HEK293 (cell line): ENCODE data around the gene TEKT5.
"Not testable (repeated sequence)": the region's sequence is repeated elsewhere in the genome, so short reads cannot be mapped to it uniquely, and the experiment has no call there.

Experiments used
- CTCF ChIA-PET: fragments of 350-600 bp; formaldehyde crosslinking; extraction: SDS; loops from one replicate; lab custom pipeline; 2021; ENCODE audit warnings: antibody characterized with exemption; lab: Yijun Ruan, JAX
- POLR2A ChIA-PET: fragments of 300-600 bp; formaldehyde crosslinking; extraction: SDS; loops from one replicate; lab custom pipeline; 2020; ENCODE audit warnings: antibody characterized with exemption, inconsistent platforms; lab: Yijun Ruan, JAX
- H3K27ac ChIP-seq: fragments of 200-500 bp; sonication (Bioruptor generic); 2 replicates; pipeline ENCODE4 v1.5.1; 2014; ENCODE audit warnings: low read depth, low read length, control low read depth, inconsistent platforms; ENCODE audit errors: extremely low read depth
- H3K36me3 ChIP-seq, 2 experiments: fragments of 200-500 bp in 1 of 2; sonication (Bioruptor generic) in 1 of 2; 1 replicate in 1 of 2; 2 replicates in 1 of 2; pipeline ENCODE4 v1.5.1; 2014 to 2017; ENCODE audit warnings: inconsistent platforms in 2 of 2, low read length in 2 of 2; ENCODE audit not compliant: control insufficient read depth in 2 of 2, insufficient read depth in 1 of 2
- H3K4me1 ChIP-seq: fragments of 200-500 bp; sonication (Bioruptor generic); 2 replicates; pipeline ENCODE4 v1.5.1; 2014; ENCODE audit warnings: mild to moderate bottlenecking, low read length, inconsistent platforms; ENCODE audit not compliant: control insufficient read depth, insufficient read depth
- H3K4me3 ChIP-seq: 2 replicates; pipeline ENCODE4 v1.5.1; 2011; ENCODE audit warnings: low read depth, mild to moderate bottlenecking, control low read depth, low read length, moderate library complexity
- H3K9me3 ChIP-seq: fragments of 200-500 bp; sonication (Bioruptor generic); 2 replicates; pipeline ENCODE4 v1.5.1; 2014; ENCODE audit warnings: low read depth, low read length, inconsistent platforms; ENCODE audit not compliant: control insufficient read depth, insufficient read depth
- GFI1B ChIP-seq: fragments of 450-650 bp; formaldehyde crosslinking; IDR thresholded peaks from 2 replicates; pipeline ENCODE4 v1.5.1; 2016; ENCODE audit warnings: missing biosample characterization, missing genetic modification characterization
- PRDM10 ChIP-seq: fragments of 450-650 bp; formaldehyde crosslinking; IDR thresholded peaks from 2 replicates; pipeline ENCODE4 v1.5.1; 2016; ENCODE audit warnings: missing biosample characterization, missing genetic modification characterization
- SP2 ChIP-seq: fragments of 450-650 bp; formaldehyde crosslinking; IDR thresholded peaks from 2 replicates; pipeline ENCODE4 v1.5.1; 2016; ENCODE audit warnings: missing biosample characterization, missing genetic modification characterization
- ZBTB20 ChIP-seq: fragments of 450-650 bp; formaldehyde crosslinking; IDR thresholded peaks from 2 replicates; pipeline ENCODE4 v1.5.1; 2016; ENCODE audit warnings: missing biosample characterization, missing genetic modification characterization
- ZNF138 ChIP-seq: fragments of 450-650 bp; formaldehyde crosslinking; IDR thresholded peaks from 2 replicates; pipeline ENCODE4 v1.5.1; 2016; ENCODE audit warnings: missing biosample characterization, missing genetic modification characterization, borderline replicate concordance
- ZNF184 ChIP-seq: fragments of 450-650 bp; IDR thresholded peaks from 2 replicates; pipeline ENCODE4 v1.5.1; 2018; ENCODE audit warnings: missing biosample characterization, mild to moderate bottlenecking, missing genetic modification characterization
- ZNF19 ChIP-seq: fragments of 450-650 bp; formaldehyde crosslinking; IDR thresholded peaks from 2 replicates; pipeline ENCODE4; 2016; ENCODE audit warnings: missing biosample characterization, missing genetic modification characterization, low read depth
- ZNF214 ChIP-seq: fragments of 450-650 bp; formaldehyde crosslinking; IDR thresholded peaks from 2 replicates; pipeline ENCODE4 v1.5.1; 2017; ENCODE audit warnings: missing biosample characterization, mild to moderate bottlenecking, missing genetic modification characterization, borderline replicate concordance
- ZNF518A ChIP-seq: fragments of 450-650 bp; formaldehyde crosslinking; conservative IDR thresholded peaks from 2 replicates; pipeline ENCODE4 v1.5.1; 2016; ENCODE audit warnings: low read depth, missing biosample characterization, missing genetic modification characterization
- ZNF529 ChIP-seq: fragments of 450-650 bp; formaldehyde crosslinking; IDR thresholded peaks from 2 replicates; pipeline ENCODE4 v1.5.1; 2017; ENCODE audit warnings: missing genetic modification characterization, missing biosample characterization; ENCODE audit not compliant: insufficient replicate concordance
- ZNF600 ChIP-seq: fragments of 450-650 bp; formaldehyde crosslinking; IDR thresholded peaks from 2 replicates; pipeline ENCODE4 v1.5.1; 2016; ENCODE audit warnings: missing biosample characterization, missing genetic modification characterization
- ZNF747 ChIP-seq: fragments of 450-650 bp; formaldehyde crosslinking; IDR thresholded peaks from 2 replicates; pipeline ENCODE4 v1.5.1; 2016; ENCODE audit warnings: missing biosample characterization, missing genetic modification characterization
- ZNF768 ChIP-seq: fragments of 450-650 bp; formaldehyde crosslinking; IDR thresholded peaks from 2 replicates; pipeline ENCODE4 v1.5.1; 2018; ENCODE audit warnings: missing biosample characterization, mild to moderate bottlenecking, missing genetic modification characterization
- ZNF792 ChIP-seq: fragments of 450-650 bp; formaldehyde crosslinking; IDR thresholded peaks from 2 replicates; pipeline ENCODE4 v1.5.1; 2016; ENCODE audit warnings: missing biosample characterization, missing genetic modification characterization
- ZSCAN4 ChIP-seq: fragments of 450-650 bp; formaldehyde crosslinking; IDR thresholded peaks from 2 replicates; pipeline ENCODE4 v1.5.1; 2017; ENCODE audit warnings: missing biosample characterization, missing genetic modification characterization
- ZSCAN5A ChIP-seq: fragments of 450-650 bp; formaldehyde crosslinking; IDR thresholded peaks from 2 replicates; pipeline ENCODE4 v1.5.1; 2016; ENCODE audit warnings: missing biosample characterization, missing genetic modification characterization

The TEKT5 gene

GRCh38 chr16:10743227-10743609 lies 48.5 kb upstream of the TEKT5 start:
- no peak overlapping the region; the same call in 1 of the 2 replicates for H3K27ac ChIP-seq
- peaks cover 5 to 23% of the 10 kb centered on the region in 2 experiments; a peak in 2 of 3 replicates for H3K36me3 ChIP-seq
- ChIA-PET CTCF (interaction anchor here (0.7 to 1.0 kb wide), 2 partner anchors 97 to 228 kb away, joined by 3 to 8 read pairs; no protein-coding TSS in a partner anchor), POLR2A (interaction anchor here (0.7 to 1.5 kb wide), 4 partner anchors 12 to 199 kb away, joined by 3 to 13 read pairs (median 5); partner anchors contain the start of gene DEXI)
- no peak for TF ChIP-seq ZNF747
- TF ChIP-seq PRDM10, result peak; percentile 87
- no peak for TF ChIP-seq ZNF138 (tag by site-specific recombination)
- no peaks in the 10 kb centered on the region for H3K9me3 ChIP-seq
- peak overlapping the region; percentile 80 for H3K4me3 ChIP-seq
- no peaks in the 10 kb centered on the region; the same call in 1 of the 2 replicates for H3K4me1 ChIP-seq

- TF ChIP-seq ZBTB20 (peak; percentile 53; the same call in 1 of the 2 replicates), ZNF600 (tag by site-specific recombination) (peak; percentile 47; the same call in 1 of the 2 replicates), ZNF768 (tag by site-specific recombination) (no peak)
- Histone ChIP-seq H3K4me1 (no peaks in the 10 kb centered on the region; the same call in 1 of the 2 replicates), H3K36me3 (peaks cover 0 to 9% of the 10 kb centered on the region in 2 experiments; a peak in 2 of 3 replicates), H3K9me3 (no peaks in the 10 kb centered on the region), H3K27ac (no peak overlapping the region), H3K4me3 (no peak overlapping the region)
- CTCF ChIA-PET, result no interaction called here
- POLR2A ChIA-PET, result no interaction called here
Measured at GRCh38 chr16:10741844-10742243, 47.1 kb upstream of the TEKT5 start.

- H3K9me3 ChIP-seq, H3K36me3 ChIP-seq, H3K27ac ChIP-seq, POLR2A ChIA-PET, H3K4me3 ChIP-seq, H3K4me1 ChIP-seq: not testable (repeated sequence)
- CTCF ChIA-PET, result interaction anchor here (6.4 kb wide), 1 partner anchor 227 kb away, joined by 101 read pairs; no protein-coding TSS in a partner anchor
Measured at GRCh38 chr16:10741249-10741648, 46.5 kb upstream of the TEKT5 start.

GRCh38 chr16:10740845-10741208 lies 46.1 kb upstream of the TEKT5 start:
- Histone ChIP-seq H3K27ac (no peak overlapping the region), H3K4me1 (no peaks in the 10 kb centered on the region; the same call in 1 of the 2 replicates), H3K36me3 (peaks cover 0 to 1% of the 10 kb centered on the region in 2 experiments; a peak in 2 of 3 replicates), H3K9me3 (no peaks in the 10 kb centered on the region), H3K4me3 (no peak overlapping the region)
- POLR2A ChIA-PET, result no interaction called here
- CTCF ChIA-PET, result interaction anchor here (6.4 kb wide), 1 partner anchor 227 kb away, joined by 101 read pairs; no protein-coding TSS in a partner anchor
- TF ChIP-seq ZSCAN5A (no peak), GFI1B (no peak), ZNF518A (tag by site-specific recombination) (no peak), ZSCAN4 (no peak), SP2 (tag by site-specific recombination) (no peak), ZNF214 (tag by site-specific recombination) (no peak), ZNF792 (no peak), ZNF184 (no peak), ZNF19 (no peak), ZNF529 (no peak)
